ENCODE results near the gene PAK2. TPM values are rescaled to one million over a fixed set of nuclear protein-coding genes. Genes with fewer than 3 reads are reported as not detected.

Gene PAK2
- total RNA-seq, 1 experiment from 2014 or later, result 32.6 TPM

DNA sequence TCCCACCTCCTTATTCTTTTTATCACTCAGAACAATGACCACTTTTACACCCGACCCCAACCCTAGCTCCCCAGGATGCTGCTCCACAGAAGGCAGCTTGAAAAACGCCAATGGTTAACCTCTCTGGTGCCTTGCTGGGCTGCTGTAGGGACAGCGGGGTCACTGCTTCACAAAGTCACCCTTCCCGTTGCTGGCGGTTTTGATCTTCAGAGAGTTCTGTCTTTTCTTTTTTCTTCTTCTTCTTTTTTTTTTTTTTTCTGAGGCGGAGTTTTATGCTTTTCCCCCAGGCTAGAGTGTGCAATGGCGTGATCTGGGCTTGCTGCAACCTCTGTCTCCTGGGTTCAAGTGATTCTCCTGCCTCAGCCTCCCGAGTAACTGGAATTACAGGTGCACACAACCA, 48.3 kb upstream of the PAK2 start:
- TF ChIP-seq EZH2 (IDR thresholded peaks at IDR 0.05; ENCODE audit: low read length, unreplicated experiment), result no peak
- no peak for TF ChIP-seq CTCF (conservative IDR thresholded peaks at IDR 0.05; ENCODE audit: low read depth, low read length)
- TF ChIP-seq EZH2phosphoT487 (IDR thresholded peaks at IDR 0.05; ENCODE audit: borderline replicate concordance, low read length), result no peak
- Histone ChIP-seq H3F3A (ENCODE audit: low read length, unreplicated experiment) (no peaks in the 10 kb centered on the region), H3K27me3 (ENCODE audit: low read length) (no peaks in the 10 kb centered on the region), H3K4me1 (ENCODE audit: insufficient read depth, low read length) (no peaks in the 10 kb centered on the region), H3K4me3 (ENCODE audit: low read length) (no peak overlapping the region), H3K79me2 (ENCODE audit: low read length) (no peaks in the 10 kb centered on the region), H3K9me3 (ENCODE audit: low read length) (no peaks in the 10 kb centered on the region), H3K27ac (ENCODE audit: low read length) (no peak overlapping the region), H4K20me1 (ENCODE audit: low read length) (no peaks in the 10 kb centered on the region), H3K9me2 (replicated peaks; ENCODE audit: low read length) (no peaks in the 10 kb centered on the region), H3K36me3 (ENCODE audit: low read depth, low read length) (no peaks in the 10 kb centered on the region), H3K4me2 (ENCODE audit: low read length) (no peak overlapping the region), H2AFZ (ENCODE audit: low read length) (no peak overlapping the region), H3K9ac (ENCODE audit: low read length) (no peak overlapping the region)
- intact Hi-C loops (cut with micrococcal nuclease), result no loop called here
- POLR2A ChIA-PET (ENCODE audit: unreplicated experiment), result no interaction called here
- CTCF ChIA-PET, result no interaction called here
- no TSS peak for BruUV-seq (replicated peaks)
- DNase-seq, result no peak
- no peak for ATAC-seq

DNA sequence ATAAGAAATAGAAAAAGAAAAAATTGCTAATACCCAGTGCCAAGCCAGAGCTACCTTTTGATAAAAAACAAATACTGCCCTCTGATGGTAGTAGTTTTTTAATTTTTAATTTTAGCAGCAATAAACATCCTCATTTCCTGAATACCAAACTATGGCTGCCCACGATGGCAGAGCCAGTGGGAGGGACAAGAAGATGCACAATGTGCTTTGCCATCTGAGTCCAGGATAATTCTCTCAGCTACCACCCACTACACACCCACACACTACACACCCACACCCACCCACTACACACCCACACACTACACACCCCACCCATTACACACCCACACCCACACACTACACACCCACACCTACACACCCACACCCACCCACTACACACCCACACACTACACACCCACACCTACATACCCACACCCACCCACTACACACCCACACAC, 45.4 kb upstream of the PAK2 start:
- Histone ChIP-seq H2AFZ (ENCODE audit: low read length) (no peak overlapping the region), H3K27ac (ENCODE audit: low read length) (no peak overlapping the region), H3K9ac (ENCODE audit: low read length) (no peak overlapping the region), H3K9me2 (replicated peaks; ENCODE audit: low read length) (no peaks in the 10 kb centered on the region), H3K4me1 (ENCODE audit: insufficient read depth, low read length) (no peaks in the 10 kb centered on the region), H4K20me1 (ENCODE audit: low read length) (no peaks in the 10 kb centered on the region), H3K4me3 (ENCODE audit: low read length) (no peak overlapping the region), H3K36me3 (ENCODE audit: low read depth, low read length) (no peaks in the 10 kb centered on the region), H3K9me3 (ENCODE audit: low read length) (no peaks in the 10 kb centered on the region), H3K27me3 (ENCODE audit: low read length) (no peaks in the 10 kb centered on the region), H3F3A (ENCODE audit: low read length, unreplicated experiment) (no peaks in the 10 kb centered on the region), H3K79me2 (ENCODE audit: low read length) (no peaks in the 10 kb centered on the region), H3K4me2 (ENCODE audit: low read length) (no peak overlapping the region)
- no TSS peak for BruUV-seq (replicated peaks)
- peak; percentile 51 for ATAC-seq
- ChIA-PET CTCF (interaction anchor here (0.7 to 0.9 kb wide), 3 partner anchors 12 to 104 kb away, joined by 4 to 5 read pairs (median 4); no protein-coding TSS in a partner anchor), POLR2A (ENCODE audit: unreplicated experiment) (no interaction called here)
- intact Hi-C loops (cut with micrococcal nuclease), result no loop called here
- TF ChIP-seq EZH2phosphoT487 (IDR thresholded peaks at IDR 0.05; ENCODE audit: borderline replicate concordance, low read length) (no peak), CTCF (conservative IDR thresholded peaks at IDR 0.05; ENCODE audit: low read depth, low read length) (peak; percentile 29; the same call in 1 of the 2 replicates), EZH2 (IDR thresholded peaks at IDR 0.05; ENCODE audit: low read length, unreplicated experiment) (no peak)
- peak; percentile 50 for DNase-seq

- Histone ChIP-seq H3K9ac (ENCODE audit: low read length) (no peak overlapping the region), H3K4me2 (ENCODE audit: low read length) (no peak overlapping the region), H3K27me3 (ENCODE audit: low read length) (no peaks in the 10 kb centered on the region), H3K79me2 (ENCODE audit: low read length) (no peaks in the 10 kb centered on the region), H3K27ac (ENCODE audit: low read length) (no peak overlapping the region), H4K20me1 (ENCODE audit: low read length) (no peaks in the 10 kb centered on the region), H3K4me3 (ENCODE audit: low read length) (no peak overlapping the region), H3K4me1 (ENCODE audit: insufficient read depth, low read length) (no peaks in the 10 kb centered on the region), H3K36me3 (ENCODE audit: low read depth, low read length) (no peaks in the 10 kb centered on the region), H2AFZ (ENCODE audit: low read length) (no peak overlapping the region), H3F3A (ENCODE audit: low read length, unreplicated experiment) (no peaks in the 10 kb centered on the region), H3K9me3 (ENCODE audit: low read length) (no peaks in the 10 kb centered on the region), H3K9me2 (replicated peaks; ENCODE audit: low read length) (no peaks in the 10 kb centered on the region)
- no TSS peak for BruUV-seq (replicated peaks)
- TF ChIP-seq EZH2 (IDR thresholded peaks at IDR 0.05; ENCODE audit: low read length, unreplicated experiment) (no peak), EZH2phosphoT487 (IDR thresholded peaks at IDR 0.05; ENCODE audit: borderline replicate concordance, low read length) (no peak), CTCF (conservative IDR thresholded peaks at IDR 0.05; ENCODE audit: low read depth, low read length) (no peak)
- CTCF ChIA-PET, result interaction anchor here (1.3 kb wide), 1 partner anchor 86 kb away, joined by 10 read pairs; no protein-coding TSS in a partner anchor
- POLR2A ChIA-PET (ENCODE audit: unreplicated experiment), result no interaction called here
- DNase-seq (no peak), ATAC-seq (no peak)
- intact Hi-C loops (cut with micrococcal nuclease), result no loop called here
Measured at GRCh38 chr3:196694941-196695848, 44.5 kb upstream of the PAK2 start.
